HepG2 (cell line): Measurements from ENCODE around the gene UNCX.

Experiments used
- EED ChIP-seq: sonication (generic); formaldehyde crosslinking; IDR thresholded peaks from 2 replicates; pipeline ENCODE4 v1.5.0; 2020; ENCODE audit warnings: mild to moderate bottlenecking, missing genetic modification reagents
- SOX13 ChIP-seq, 3 experiments: fragments of 450-650 bp in 1 of 3; sonication (generic) in 1 of 3; formaldehyde crosslinking in 1 of 3; IDR thresholded peaks in 2 of 3; conservative IDR thresholded peaks in 1 of 3; 2 replicates each; pipeline versions ENCODE4 v1.5.0 to v1.6.1; 2016 to 2020; ENCODE audit warnings: antibody characterized with exemption in 1 of 3, mild to moderate bottlenecking in 1 of 3, missing compliant biosample characterization in 1 of 3, missing genetic modification reagents in 1 of 3, moderate library complexity in 1 of 3
- TF ChIP-seq, protein P1 (sequence below): sonication (generic); formaldehyde crosslinking; IDR thresholded peaks from 2 replicates; pipeline ENCODE4 v1.8.0; 2022; ENCODE audit warnings: mild to moderate bottlenecking, missing genetic modification reagents; ENCODE audit not compliant: insufficient replicate concordance

DNA sequence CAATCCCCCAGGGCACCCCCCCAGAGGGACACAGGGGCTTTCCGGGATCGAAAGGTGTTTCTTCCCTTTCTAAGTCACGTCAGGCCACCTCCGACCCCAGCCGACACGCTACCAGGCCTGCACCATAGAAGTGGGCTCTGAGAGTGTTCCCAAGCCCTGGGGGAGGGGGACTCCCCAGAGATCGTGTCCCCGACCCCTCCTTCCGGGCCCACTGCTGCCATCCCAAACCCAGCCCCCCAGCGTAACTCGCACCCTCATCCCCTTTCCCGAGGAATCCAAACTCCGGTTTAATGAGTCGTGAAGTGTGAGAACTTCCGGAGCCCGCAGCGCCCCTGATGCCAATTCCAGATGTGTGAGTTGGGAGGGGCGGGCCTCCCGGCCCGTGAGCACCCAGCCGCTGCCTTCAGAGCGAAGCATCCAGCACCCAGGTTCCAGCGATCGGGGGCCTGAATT lies 11.3 kb downstream of the UNCX start:
- TF ChIP-seq EED (CRISPR knock-in tag) (no peak), SOX13 (IDR thresholded peaks at IDR 0.05) (no peak), SOX13 (CRISPR knock-in tag; conservative IDR thresholded peaks at IDR 0.05 in 1 of 2, IDR thresholded peaks at IDR 0.05 in 1 of 2) (no peak)
- TF ChIP-seq, protein P1, sequence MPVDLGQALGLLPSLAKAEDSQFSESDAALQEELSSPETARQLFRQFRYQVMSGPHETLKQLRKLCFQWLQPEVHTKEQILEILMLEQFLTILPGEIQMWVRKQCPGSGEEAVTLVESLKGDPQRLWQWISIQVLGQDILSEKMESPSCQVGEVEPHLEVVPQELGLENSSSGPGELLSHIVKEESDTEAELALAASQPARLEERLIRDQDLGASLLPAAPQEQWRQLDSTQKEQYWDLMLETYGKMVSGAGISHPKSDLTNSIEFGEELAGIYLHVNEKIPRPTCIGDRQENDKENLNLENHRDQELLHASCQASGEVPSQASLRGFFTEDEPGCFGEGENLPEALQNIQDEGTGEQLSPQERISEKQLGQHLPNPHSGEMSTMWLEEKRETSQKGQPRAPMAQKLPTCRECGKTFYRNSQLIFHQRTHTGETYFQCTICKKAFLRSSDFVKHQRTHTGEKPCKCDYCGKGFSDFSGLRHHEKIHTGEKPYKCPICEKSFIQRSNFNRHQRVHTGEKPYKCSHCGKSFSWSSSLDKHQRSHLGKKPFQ (CRISPR knock-in tag) = no peak
